GM19351 (cell line): Measurements from ENCODE around the gene RNF227.
"Not testable (repeated sequence)": the region's sequence is repeated elsewhere in the genome, so short reads cannot be mapped to it uniquely, and the experiment has no call there.

Source experiments
- ATAC-seq: cut with Tn5 transposase; IDR thresholded peaks from one replicate; pipeline ENCODE4 v1.9.1; 2021; ENCODE audit warnings: mild to moderate bottlenecking, moderate library complexity; ENCODE audit not compliant: unreplicated experiment

The RNF227 gene

DNA sequence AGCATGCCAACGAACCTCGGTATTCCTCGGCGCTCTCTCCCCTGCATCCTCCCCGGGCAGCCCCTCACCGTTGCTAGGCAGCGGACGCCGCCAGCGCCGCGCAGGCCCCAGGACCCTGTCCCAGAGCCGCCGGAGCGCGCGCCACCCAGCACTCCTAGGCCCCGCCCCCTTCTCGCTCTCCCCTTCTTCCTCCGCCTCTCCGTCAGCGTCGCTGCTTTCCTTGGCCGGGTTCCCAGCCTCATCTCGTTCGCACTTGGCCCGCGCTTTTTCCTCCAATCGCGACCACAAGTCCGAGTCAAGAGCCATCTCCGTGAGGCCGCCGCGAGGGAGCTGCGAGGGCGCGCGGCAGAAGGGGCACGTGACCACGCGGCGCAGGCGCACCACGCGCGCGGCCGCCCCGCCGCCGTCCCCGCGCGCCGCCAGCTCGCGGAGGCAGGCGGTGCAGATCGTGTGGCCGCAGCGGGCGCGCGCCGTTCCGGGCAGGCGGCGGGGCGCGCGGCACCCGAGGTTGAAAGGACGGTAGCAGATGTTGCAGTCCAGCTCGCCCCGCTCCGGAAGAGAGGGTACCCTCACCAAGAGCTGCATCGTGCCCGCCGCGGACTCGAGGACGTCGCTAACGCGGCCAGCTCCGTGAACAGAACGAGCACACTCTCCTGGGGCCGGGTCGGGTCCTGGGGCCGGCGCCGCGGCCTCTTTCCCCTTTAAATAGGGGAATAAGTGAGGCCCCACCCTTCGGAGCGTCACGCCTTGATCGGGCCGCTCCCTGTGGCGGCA lies at the start of gene RNF227:
Gene RNF227 (minus strand): TSS at position 679 of the 774 bp plus-strand sequence. CDS start 94 bp downstream, at position 585.
- ATAC-seq = peak; percentile 73

DNA sequence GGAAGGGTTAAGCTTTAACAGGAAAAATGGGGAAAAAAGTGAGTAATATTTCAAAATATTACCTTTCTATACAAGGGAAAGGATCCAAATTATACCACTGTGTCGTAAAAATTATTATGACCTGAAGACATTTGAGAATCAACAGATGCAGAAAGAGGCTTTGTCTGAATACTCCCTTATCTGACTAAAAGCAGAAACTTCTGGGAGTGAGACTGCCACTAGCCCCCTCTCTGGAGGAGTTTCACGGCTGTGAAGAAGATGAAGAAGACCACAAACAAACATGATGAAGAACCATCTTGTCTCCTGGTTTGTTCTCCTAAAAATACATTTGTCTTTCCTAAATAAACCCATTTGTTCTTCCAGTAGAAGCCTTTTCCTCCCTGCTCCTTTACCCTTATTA lies 45.3 kb upstream of the RNF227 start:
- ATAC-seq = no peak

DNA sequence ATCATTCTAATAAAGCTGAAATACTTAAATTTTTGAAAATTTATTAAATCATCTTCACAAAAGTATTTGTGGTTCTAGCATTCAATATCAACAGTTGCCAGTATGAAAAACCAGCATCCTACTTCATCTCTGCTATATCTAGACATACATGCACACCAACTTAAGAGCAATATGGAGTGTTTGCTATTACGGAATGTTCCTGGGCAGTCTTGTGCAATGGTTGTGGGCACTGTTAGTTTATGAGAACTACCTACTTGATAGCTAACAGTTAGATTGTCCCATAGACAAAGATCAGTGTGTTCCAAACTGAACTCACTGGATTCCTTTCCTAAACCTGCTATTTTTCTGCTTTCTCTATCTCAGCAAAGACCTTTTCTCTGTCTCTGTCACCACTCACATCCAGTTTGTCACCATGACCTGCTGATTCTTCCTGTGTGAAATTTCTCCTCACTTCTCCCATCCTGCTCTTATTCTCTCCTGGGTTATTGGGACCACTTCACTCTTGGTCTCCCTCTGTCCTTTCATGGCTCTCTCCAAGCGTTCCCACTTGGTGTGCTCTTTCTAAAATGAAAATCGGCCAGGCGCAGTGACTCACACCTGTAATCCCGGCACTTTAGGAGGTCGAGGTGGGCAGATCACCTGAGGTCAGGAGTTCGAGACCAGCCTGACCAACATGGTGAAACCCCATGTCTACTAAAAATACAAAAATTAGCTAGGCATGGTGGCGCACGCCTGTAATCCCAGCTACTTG lies 43.6 kb upstream of the RNF227 start:
- no peak for ATAC-seq

DNA sequence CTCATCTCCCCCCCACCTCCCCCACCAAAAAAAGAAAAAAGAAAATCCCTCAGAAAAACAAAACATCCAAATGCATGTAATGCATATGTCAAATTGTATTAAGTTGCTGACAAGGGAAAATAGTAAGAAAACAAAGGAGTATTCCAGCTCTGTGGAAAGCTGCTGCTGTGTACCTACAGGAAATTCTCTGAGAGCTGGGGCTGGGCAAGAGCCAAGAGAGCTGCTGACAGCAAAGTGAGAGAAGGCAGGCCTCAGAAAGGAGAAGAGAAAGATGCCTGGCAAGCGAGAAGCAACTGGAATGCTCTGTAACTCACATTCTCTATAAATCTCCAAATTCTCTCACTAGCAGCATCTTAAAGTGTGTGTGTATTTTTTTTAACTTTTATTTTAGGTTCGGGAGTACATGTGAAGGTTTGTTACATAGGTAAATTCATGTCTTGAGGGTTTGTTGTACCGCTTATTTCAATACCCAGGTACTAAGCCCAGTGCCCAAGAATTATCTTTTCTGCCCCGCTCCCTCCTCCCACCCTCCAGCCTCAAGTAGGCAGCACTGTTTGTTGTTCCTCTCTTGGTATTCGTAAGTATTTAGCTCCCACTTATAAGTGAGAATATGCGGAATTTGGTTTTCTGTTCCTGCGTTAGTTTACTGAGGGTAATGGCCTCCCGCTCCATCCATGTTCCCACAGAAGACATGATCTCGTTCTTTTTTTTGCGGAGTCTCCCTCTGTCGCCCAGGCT lies 40.3 kb upstream of the RNF227 start:
- no peak for ATAC-seq

DNA sequence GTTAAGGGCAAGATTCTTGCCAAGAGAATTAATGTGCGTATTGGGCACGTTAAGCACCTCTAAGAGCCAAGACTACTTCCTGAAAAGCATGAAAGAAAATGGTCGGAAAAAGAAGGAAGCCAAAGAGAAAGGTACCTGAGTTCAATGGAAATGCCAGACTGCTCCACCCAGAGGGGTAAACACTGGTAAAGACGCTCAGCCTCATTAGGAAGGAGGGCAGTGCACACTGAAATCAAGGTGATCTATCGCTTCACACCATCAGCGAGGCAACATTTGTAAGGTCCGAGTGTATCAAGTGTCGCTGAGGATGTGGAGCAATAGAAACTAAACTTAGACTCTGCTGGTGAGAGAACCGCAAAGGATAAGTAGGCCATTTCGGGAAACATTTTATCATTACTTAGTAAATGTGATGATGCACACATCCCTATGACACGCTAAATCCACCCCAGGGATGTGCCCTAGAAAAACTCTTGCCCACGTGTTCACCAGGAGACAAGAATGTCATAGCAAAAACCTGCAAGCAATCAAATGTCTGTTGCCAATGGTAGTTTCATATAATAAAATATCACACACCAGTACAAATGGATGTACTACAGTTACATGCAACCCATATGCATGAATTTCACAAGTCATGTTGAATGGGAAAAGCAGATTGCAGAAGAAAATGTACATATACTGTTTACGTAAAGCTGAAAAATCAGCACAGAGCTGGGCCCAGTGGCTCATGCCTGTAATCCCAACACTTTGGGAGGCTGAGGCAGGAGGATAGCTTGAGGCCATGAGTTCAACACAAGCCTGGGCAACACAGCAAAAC lies 39.5 kb upstream of the RNF227 start:
- ATAC-seq = no peak

DNA sequence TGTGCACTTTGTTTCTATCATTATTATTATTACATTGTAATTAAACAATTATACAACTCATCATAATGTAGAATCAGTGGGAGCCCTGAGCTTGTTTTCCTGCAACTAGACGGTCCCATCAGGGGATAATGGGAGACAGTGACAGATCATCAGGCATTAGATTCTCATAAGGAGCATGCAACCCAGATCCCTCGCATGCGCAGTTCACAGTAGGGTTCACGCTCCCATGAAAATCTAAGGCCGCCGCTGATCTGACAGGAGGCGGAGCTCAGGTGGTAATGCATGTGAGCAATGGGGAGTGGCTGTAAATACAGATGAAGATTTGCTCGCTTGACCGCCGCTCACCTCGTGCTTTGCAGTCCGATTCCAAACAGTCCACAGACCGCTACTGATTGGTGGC lies 37.2 kb upstream of the RNF227 start:
- not testable (repeated sequence) for ATAC-seq

DNA sequence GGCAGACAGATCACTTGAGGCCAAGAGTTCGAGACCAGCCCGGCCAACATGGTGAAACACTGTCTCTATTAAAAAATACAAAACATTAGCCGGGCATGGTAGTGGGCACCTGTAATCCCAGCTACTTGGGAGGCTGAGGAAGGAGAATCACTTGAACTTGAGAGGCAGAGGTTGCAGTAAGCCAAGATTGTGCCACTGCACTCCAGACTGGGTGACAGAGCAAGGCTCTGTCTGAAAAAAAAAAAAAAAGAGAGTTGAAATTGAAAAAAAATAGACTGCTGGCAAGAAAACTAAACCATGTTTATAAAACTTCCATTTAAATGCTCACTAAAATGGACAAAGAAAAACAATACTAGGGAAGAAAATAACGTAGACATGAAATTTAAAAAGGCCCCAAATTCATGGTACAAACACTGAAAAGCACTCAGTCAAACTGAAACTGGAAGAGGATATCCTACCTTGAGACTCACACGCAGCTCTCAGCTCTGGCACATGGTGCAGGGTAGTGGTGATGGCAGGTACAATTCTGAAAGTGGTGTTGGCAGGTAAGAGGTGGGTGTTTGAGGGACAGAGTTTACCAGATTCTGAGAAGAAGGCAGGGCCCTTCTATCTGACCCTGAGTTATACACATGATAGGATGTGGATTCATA lies 35.2 kb upstream of the RNF227 start:
- ATAC-seq = peak; percentile 65

DNA sequence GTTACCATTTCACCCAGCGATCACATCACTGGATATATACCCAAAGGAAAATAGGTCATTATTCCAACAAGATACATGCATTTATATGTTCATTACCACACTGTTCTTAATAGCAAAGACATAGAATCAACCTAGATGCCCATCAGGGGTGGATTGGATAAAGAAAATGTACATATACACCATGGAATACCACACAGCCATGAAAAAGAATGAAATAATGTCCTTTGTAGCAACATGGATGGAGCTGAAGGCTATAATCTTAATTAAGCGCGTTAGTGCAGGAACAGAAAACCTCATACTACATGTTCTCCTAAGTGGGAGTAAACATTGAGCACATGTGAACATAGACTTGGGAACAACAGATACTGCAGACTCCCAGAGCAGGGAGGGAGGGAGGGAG lies 34.5 kb upstream of the RNF227 start:
- ATAC-seq = no peak

DNA sequence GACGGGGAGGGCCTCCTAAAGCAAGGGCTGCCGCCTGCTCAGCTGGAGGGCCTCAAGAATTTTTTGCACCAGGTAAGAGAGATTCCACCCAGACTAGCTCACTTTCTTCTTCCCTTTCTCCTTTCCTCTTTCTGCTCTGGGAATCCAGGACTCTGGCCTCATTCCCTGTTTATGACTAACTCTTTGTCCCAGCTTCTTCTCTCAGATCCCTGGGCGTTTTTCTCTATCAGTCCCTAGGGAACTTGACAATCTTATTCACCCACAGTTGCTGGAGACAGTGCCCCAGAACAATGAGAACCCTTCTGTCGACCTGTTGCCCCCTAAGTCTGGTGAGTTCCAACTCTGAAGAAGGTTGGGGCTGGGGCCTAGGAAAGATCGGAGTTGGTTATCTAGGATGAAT lies 31.6 kb upstream of the RNF227 start:
- no peak for ATAC-seq

DNA sequence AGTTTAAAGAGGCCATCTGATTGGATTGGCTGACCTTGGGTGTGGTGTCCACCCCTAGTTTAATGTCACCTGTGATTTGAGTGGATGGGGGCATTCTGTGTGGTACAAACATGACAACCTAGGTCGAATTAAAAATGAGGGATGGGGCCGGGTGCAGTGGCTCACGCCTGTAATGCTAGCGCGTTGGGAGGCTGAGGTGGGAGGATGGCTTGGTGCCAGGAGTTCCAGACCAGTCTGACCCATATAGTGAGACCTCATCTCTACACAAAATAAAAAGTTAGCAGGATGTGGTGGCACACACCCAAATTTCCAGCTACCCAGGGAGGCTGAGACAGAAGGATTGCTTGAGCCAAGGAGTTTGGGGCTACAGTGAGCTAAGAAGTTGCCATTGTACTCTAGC lies 30.4 kb upstream of the RNF227 start:
- no peak for ATAC-seq

DNA sequence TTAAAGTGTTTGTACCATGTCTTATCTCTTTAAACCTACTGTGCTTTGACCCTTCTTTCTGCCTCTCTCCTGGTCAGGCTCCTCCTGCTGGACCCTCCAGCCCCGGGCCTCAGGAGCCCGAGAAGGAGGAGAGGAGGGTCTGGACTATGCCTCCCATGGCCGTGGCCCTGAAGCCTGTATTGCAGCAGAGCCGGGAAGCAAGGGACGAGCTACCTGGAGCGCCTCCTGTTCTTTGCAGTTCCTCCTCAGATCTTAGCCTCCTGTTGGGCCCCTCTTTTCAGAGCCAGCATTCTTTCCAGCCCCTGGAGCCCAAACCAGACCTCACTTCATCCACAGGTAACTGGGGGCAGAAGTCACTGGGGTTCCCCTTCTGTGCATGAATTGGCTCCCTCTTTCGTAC lies 29.6 kb upstream of the RNF227 start:
- no peak for ATAC-seq

DNA sequence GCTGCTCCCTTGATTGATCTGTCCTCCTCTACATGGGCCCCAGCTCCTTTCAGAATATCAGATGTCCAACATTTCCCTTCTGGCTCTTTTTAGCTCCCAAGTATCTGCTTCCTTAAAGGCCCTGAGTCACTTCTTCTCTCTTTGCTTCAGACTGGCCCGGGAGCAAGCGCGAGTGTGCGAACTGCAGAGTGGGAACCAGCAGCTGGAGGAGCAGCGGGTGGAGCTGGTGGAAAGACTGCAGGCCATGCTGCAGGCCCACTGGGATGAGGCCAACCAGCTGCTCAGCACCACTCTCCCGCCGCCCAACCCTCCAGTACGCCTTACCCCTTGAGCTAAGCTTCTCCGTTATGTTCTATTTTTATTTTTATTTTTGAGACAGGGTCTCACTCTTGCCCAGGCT lies 28.2 kb upstream of the RNF227 start:
- ATAC-seq = no peak

DNA sequence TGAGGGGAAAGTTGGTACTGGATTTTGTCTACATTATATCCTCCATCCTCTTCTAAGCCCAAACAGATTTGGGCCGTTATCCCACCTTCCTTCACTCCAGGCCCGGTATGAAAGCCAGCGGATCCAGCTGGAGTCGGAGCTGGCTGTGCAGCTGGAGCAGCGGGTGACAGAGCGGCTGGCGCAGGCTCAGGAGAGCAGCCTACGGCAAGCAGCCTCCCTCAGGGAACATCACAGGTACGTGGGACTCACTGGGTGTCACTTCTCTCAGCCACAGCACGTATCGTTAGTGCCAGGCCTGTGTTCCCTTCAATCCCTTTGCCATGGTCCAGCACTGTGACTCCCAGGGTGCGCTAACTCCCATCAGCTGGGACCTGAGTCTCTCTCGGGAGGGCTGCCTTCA lies 27.2 kb upstream of the RNF227 start:
- no peak for ATAC-seq

DNA sequence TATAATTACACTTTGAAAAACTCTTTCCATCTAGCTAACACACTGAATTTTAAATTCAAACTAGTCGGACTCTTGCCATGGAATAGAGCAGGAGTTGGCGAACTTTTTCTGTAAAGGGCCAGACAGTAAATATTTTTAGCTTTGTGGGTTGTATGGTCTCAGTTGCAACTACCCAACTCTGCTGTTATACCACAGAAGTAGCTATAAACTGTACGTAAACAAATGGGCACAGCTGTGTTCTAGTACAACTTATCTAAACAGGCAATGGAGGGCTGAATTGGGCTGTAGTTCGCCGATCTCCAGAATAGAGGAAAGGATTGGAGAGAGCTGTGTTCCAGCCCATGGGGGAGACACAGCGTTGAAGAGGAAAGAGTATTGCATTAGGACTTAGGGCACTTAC lies 24.7 kb upstream of the RNF227 start:
- ATAC-seq = no peak

DNA sequence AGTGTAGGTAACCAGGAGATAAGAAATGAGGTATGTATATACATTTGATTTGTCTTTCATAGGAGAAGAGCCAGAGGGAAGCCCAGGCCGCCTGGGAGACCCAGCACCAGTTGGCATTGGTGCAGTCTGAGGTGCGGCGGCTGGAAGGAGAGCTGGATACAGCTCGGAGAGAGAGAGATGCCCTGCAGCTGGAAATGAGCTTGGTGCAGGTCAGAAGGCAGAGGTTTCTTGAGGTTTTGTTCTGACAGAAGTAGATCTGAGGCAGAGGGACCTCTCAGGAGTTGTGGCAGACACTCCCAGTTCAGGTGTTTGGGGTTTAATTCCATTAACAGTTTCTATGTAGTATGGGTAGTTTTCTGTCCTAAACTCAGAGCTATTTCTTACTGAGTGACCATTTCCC lies 23.9 kb upstream of the RNF227 start:
- ATAC-seq = no peak

DNA sequence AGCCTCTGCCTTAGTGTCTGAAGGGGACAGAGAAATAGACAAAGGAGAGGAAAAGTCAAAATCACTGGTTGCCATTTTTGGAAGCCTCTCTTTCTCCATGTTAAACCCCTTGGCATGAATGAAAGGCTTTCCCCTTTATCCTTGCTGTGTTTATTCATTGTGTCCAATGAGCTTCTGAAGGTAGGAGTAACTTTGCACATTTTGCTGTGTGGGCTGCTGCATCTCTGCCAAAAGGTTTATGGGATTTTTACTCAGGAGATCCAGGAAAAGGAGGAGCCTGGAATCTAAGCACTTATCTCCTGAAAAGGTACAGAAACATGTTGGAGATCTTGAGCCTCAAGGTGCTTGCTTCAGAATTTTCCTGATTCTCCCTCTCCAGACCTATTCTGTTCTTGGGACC lies 19.8 kb upstream of the RNF227 start:
- no peak for ATAC-seq

DNA sequence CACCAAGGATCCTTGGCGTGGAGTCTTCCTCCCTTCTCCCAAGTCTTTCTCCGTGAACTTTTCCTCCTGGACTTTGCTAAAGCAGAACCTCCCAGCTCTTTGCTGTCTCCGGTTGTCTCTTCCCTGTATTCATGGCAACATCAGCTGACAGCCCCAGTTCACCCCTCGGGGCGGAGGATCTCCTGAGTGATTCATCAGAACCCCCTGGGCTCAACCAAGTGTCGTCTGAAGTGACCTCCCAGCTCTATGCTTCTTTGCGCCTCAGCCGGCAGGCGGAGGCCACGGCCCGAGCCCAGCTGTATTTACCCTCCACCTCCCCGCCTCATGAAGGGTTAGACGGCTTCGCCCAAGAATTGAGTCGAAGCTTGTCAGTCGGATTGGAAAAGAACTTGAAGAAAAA lies 16.9 kb upstream of the RNF227 start:
- no peak for ATAC-seq

DNA sequence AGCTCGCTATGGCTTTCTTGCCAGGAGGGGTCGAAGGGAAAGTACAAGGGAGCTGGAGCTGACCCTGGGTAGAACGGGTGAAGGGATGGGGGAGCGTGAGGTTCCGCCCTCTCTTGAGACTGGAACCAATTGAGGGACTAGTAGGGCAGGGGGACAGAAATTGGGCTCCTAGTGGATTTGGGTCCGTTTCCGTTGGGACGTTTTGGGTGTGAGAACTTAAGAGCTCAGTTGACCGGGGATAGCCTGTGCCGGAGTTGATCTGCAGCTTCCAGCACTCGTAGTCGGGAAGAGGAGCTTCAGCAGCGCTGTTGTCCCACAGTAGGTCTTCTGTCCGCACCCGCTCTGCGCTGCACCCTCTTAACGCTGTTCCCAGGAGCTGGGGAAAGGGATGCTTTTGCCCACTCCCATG lies 16.4 kb upstream of the RNF227 start:
- no peak for ATAC-seq

DNA sequence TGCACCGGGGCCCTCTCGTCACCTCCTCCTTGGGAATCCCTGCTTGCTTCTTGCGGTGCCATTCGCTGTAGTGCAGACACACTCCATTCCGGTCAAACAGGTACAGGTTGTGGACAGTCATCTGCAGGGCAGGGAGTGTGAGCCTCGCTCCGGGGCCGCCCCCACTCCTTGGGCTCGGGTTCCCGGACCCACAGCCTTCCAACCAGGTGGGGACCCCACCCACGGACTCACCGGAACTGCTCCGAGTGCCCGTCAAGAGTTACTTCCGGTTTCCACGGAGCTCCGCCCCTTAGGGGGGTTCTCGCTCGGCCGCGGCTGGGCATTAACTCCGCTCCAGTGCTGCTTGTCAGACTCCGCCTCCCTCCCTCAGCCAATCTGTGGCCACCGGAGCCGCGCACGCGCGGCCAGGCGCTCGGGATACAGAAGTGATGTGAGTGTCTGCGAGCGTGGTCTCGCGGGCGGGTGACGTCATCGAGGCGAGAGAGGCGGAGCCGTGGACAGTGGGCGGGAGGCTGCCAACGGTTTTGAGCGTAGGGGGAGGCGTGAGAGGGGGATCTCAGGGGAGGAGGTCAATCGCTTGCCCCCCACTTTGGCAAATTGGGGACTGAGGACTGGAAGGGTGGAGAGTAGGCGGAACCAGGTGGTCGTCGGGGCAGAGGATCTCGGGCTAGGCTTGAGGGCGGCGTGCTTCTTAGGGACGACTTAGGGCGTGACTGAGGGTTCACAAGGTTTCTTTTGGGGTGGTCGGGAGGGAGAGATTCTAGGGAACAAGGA lies 15.8 kb upstream of the RNF227 start, which contains the start of the genes CNTROB and TRAPPC1:
Gene CNTROB (plus strand): TSS at position 498 of the 774 bp plus-strand sequence. CDS start 874 bp downstream, outside the sequence.
Gene TRAPPC1 (minus strand): TSS at position 238 of the 774 bp plus-strand sequence. CDS start 117 bp downstream, at position 121.
- ATAC-seq = peak; percentile 95
